GM21360 (cell line): ENCODE data around the gene LGR4.
A peak's percentile ranks its signal among the peaks of the same experiment; 100 is the strongest.

Experiments
- ATAC-seq: cut with Tn5 transposase; IDR thresholded peaks from one replicate; pipeline ENCODE4 v1.9.1; 2021; ENCODE audit warnings: mild to moderate bottlenecking, moderate library complexity; ENCODE audit not compliant: unreplicated experiment

LGR4 gene

DNA sequence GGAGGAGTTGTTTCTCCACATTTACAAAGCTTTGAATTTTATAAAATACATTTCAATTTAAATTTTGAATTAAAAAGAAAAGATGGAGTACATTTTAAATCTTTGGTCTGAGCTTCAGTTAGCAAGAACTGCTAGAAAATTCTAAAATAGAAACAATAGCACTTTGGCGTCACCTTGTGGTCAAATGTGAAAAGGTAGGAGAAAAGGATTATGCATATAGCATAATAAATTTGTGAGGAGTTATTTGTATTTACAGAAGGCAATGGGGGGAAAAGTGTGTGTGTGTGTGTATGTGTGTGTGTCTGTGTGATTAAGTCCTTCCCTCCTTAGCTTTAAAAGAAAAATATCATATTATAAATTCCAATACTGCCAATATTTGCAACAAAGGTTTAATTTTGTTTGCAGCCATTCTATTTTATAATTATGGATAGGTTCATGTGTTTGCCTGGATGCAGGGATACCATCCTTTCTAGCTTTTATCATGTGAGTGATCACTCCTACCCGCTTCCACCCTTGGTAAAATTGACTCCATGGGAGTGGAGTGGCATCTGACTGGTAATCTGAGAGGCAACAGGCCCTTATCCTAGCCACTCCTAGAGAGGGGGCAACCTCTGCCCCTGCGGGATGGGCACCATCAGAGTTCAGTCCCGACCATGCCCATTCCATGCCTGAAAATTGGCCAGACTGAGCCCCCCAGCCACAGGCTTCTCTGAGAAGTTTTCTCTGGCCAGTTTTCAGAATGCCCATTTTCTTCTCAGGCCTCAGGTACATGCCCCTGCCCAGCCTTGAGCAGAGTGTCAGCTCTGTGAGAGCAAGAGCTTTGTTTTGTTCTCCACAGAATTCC, 13.6 kb upstream of the LGR4 start:
- peak; percentile 61 for ATAC-seq

DNA sequence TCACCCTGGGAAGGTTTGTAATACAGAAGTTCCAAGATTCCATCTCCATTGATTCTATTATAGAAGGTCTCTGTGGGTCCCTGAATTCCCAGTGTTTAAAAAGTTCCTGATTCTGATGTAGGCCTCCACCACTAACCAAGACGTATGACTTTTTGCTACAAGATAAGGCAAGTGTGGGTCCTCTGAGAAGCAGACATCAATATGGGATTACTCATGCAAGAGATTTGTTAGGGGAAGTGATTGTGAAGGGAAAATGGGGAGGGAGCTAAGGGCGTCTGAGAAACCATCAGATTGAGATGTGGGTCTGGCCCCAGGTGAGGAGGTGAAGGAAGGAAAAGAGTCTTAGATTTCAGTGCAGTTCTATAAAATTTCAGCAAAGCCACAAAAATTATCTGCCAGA, 10.2 kb upstream of the LGR4 start:
- no peak for ATAC-seq

DNA sequence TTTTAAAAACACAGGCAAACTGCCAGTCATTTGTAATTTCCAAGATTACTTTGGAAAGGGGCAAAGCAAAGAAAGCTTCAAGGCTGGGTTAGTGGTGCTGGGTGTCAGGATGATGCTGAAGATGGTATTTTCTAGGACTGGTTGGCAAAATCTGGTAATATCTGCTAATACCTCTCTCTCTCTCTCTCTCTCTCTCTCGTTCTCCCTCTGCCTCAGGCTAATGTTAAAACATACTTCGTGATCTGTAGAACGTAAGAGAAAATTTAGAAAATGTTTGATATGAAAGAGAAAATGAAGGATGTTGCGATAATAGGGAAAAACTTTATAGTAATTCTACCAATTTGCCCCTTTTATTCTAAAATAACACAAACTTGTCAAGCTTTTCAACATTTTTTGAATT, 9.4 kb upstream of the LGR4 start:
- ATAC-seq, result no peak

DNA sequence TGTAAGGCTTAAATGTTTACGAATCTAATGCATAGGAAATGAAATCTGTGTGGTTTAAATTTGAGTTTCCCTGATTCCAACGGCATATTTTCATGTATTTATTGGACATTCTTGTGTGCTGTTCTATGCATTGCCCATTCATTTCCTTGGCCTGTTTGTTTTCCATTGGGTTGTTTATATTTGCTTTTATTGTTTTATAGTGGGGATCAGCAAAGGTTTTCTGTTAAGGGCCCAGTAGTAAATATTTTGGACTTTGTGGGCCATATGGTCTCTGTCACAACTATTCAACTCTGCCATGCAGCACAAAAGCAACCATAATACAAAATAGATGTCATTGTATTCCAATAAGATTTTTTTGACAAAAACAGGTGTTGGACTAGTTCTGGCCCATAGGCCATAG, 5.2 kb upstream of the LGR4 start:
- no peak for ATAC-seq

DNA sequence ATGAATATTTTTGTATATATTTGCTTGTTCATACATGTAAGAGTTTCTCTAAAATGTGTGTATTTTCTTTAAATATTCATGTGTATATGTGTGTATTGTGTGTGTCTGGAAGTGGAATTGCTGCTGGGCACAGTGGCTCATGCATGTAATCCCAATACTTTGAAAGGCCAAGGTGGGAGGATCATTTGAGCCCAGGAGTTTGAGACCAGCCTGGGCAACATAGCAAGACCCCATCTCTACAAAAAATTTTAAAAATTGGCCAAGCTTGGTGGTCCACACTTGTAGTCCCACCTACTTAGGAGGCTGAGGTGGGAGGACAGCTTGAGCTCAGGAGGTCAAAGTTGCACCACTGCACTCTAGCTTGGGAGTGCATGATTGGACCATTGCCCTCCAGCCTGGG, 4.7 kb upstream of the LGR4 start:
- no peak for ATAC-seq

DNA sequence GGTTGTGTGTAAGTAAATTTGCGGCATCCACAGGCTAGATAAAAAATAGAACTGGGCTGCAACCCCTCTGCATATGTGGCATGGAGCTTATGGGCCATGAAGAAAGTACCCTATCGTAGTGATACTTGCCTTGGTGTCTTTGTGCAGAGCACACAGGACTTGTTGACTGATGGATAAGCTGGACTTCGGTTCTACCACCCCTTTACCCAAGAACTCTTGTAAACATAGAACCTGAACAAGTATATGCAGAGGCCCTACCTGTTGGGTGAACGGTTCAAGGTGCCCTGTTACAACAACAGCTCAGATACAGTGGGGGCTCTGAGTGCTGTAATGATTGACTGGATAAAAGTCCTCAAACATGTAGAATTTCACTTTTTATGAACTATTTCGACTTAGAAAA, 3.0 kb upstream of the LGR4 start:
- ATAC-seq, result no peak

DNA sequence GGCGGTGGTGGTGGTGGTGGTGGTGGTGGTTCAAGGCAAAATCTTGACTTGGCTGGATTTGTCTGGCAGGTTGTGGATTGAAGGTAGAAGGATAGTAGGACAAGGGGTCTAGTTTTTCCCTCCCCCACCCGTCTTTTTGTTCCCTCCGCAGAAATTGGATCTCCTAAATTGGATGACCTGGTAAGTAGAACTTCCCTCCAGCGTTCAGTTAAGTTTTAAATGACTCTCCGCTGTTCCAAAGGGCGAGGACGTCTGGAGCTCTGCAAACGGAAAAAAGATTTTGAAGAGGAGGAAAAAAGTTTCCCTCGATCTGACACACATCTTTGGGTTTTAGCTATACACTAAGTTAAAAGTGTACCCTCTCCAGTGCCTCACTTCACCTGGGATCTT, 422 bp upstream of the LGR4 start:
- ATAC-seq, result no peak

DNA sequence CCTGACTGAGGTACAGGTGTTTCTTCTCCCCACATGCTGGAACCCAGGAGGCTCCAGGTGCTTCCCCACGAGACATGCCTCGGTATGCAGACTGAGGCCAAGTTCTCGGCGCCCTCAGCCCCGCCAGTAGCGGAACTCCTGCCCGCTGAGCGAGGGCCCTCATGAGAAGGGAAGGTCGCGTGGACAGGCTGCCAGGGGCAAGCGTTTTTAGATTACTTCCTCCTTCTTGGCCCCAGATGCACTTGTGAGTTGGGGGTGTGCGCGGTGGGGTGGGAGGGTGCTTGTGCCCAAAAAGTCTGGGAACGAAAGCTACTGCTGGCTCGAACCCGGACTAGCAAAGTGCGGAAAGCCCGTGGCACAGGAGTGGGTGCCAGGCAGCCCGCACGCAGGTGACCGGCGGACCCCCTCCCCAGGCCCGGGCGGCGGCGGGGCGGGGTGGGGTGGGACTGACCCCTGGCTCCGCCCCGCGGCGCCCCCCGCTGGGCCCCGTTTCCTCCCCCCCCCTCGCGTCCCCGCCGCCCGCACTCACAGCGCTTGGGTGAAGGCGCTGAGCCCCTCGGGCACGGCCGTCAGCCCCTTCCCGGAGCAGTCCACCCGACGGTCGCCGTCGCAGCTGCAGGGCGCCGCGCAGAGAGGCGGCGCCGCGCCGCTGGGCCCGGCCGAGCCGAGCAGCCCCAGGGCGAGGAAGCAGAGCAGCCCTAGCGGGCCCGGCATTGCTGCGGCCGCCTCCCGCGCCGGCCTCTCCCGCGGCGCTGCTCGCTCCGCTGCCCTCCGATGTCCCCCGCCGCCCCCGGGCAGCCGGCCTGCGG, 797 bp downstream of the LGR4 start:
- ATAC-seq, result peak; percentile 34

DNA sequence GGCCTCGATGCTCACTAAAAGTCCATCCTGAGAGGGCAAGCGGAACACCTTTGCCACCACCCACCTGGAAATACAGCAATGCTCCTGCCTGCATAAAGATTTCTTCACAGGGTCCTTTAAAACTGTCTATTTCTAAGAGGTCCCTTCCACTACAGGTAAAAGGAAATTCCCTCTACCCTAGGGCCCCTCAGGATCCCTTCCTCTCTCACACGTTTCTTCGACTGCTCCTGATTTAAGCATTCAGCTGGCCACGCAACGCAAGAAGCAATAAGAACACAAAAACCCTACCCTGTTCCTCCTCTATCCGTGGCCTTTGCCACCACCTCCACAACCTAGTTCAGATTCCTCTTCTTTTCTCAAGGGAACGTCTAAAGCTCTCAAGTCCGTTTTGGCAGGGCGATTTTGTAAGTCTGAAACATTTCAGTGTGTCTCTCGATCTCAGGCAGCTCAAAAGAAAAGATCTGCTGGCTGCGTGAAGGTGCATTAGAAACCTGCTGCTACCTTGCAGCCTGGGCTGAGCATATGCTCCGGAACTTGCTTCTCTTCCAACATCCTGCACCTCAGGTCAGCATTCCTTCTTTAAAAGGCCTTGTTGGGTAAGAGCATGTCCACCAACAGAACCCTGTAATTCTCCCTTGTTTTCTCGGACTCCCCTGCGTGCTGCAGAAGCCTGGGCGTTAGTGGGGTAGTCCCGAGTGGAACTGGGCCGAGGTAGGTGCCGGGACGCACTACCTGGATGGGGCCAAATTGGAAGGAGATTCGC, 1.6 kb downstream of the LGR4 start:
- no peak for ATAC-seq

DNA sequence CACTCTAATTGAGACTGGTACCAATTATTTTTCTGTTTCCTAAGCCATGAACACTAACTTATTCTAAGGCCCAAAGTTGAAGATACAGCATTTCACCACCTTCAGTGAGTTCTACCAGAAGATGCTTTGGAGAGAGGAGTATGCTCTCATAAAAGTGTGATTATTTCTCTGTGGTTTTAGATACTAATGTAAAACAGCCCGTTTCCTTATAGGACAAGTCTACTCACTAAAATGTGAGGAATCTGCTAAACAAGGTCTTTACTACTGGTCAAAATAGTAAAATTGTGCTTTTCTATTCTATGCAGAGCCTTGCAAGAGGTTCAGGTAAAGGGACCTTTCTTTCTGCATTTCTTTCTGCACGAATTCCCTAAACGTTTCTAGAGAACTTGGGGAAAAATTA, 2.4 kb downstream of the LGR4 start:
- no peak for ATAC-seq

DNA sequence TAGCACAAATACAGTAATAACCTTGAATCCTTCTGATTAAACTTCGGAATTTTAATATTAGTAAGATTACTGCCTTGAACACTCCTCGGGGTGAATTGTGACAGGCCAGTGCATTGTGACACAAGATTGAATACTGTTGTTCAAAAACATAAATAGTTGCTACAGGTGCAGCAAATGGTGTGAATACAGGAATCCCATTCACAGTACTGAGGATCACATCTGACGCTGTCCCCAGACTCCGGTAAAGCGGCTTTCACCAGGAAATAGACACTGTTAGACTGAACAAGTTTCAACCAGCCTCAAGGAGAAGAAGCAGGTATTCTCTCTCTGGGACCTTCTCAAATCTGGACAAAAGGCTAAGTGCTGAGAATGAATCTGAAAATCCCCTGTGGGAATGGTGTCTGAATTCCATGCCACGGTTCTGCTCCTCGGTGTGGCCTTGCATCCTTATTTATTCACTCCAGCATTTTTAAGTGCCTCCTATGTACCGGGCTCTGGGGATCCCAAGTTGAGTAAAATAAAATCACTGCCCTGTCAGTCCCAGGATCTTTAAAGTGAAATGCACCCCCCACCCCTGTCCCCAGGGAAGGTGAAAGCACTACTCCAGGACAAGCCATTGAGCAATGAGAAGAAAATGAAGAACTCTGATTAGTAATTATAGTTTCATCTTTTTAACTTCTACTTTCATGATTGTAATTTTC, 3.4 kb downstream of the LGR4 start:
- ATAC-seq, result no peak

DNA sequence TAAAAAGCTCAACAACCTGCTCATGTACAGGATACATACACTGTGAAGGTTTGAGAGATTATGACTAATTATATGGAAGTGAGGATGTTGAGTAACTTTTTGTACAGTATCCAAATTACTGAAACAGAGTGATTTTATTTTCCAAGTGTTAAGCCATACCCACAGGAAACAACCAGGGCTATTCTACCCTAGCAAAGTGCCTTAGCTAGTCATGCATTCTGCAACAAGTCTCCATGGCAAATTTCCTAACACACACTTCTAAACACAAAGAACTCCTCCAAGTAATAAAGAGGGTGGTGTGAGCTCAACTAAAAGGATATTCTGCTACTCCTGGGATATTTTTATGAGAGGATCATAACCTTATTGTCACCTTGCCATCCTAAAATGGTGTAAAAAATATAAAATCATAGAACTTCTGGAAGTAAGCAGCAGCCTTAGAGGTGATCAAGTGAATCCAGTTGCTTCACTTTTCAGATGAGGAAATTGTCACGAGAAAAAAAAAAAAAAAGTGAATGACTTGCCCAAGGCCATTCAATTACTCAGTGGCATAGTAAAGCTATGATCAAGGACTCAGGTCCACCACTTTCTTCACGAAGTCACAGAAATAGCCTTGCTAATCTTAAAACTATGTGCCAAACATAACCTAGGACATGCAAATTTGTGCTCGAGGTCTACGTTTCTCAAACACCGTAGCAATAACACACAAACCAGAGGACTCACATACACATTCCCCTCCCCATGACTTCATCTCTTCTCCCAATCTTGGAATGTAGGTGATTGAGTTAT, 4.2 kb downstream of the LGR4 start:
- no peak for ATAC-seq

DNA sequence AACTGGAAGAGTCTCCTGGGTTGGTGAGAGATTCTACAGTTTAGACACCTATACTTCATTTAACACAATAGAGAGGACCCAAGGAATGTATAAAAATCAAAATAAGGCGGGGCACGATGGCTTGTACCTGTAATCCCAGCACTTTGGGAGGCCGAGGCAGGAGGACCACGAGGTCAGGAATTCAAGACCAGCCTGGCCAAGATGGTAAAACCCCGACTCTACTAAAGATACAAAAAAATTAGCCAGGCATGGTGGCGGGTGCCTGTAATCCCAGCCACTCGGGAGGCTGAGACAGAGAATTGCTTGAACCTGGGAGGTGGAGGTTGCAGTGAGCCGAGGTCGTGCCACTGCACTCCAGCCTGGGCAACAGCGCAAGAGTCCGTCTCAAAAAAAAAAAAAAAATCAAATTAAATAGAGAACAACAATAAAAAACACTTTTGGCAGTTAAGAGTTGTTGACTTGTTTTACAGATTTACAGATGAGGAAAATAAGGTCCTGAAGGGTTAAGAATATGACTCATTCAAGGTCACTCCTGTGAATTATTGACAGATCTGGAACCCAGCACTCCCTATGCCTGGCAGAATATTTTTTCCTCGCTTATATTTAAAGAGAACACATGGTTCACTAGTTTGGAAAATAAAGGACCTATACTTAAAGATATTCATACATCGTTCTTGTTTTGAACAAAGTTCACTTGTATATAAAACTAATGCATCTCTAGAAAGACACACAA, 5.2 kb downstream of the LGR4 start:
- no peak for ATAC-seq

DNA sequence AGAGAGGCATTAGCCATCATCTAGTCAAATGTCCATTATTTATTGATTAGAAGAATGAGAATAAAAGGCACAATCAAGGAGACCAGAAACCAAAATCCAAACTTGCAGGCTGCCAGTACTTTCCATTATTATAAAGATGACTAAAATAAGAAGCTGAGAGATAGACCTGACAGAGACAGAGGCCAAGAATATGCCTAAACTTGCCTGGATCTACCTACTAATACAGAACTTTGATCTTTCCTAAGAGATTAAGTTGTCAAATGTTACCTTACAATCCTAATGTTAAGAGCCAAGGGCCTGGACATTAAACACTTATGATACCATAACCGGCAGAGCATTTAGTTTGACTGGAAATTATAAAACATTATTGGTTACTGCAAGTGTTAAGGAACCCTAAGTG, 6.2 kb downstream of the LGR4 start:
- no peak for ATAC-seq

DNA sequence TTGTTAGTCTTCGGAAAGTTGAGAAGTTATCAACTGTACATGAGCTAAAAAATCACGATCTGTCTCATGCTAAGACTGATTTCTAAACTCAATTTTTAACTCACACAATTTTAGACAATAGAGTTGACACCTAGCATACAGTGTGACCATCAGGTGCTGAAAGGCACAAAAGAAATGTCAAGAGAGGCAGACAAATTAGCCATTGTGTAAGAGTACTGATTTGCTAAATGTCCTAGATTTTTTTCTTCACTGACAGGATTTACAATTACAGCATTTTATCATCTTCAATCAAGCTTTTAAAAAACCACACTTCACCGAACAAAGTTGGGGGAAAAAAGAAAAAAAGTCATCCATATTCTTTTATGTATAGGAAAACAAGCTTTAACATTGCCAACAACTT, 7.0 kb downstream of the LGR4 start:
- no peak for ATAC-seq

DNA sequence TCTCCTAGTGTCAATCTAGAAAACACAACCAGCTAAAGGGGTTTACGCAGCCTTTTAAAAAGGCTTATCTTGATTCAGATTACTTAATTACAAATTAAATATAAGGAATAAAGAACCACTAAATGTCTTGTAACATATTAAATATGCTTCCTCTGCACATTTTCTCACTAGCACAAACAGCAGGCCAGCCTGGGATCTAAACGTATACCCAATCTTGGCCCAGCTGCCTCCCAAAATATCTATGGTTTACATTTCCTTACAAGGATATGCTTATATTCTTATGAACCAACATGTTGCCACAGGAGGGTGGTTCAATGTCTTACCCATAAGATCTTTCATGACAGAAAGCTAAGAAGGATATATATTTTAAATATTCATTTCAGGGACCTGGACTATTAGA, 7.7 kb downstream of the LGR4 start:
- no peak for ATAC-seq

DNA sequence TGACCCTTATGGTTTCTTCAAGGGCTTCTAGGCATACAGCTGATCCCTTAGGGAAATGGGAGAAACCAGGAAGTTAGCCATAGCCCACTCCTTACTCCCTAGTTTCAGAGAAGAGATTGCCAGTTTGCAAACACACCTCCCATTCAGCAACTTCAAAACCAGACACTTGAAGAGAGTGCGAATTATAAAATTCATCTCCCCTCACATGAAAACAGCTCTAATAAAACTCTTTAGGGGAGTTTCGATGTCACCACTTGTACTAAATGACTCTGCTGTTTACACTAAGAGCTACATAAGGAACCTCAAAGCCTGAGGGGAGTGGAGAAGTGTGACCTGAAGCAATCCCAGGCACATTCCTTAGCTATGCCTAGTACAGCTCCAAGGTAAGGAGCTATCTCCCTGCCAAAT, 8.3 kb downstream of the LGR4 start:
- ATAC-seq, result no peak

DNA sequence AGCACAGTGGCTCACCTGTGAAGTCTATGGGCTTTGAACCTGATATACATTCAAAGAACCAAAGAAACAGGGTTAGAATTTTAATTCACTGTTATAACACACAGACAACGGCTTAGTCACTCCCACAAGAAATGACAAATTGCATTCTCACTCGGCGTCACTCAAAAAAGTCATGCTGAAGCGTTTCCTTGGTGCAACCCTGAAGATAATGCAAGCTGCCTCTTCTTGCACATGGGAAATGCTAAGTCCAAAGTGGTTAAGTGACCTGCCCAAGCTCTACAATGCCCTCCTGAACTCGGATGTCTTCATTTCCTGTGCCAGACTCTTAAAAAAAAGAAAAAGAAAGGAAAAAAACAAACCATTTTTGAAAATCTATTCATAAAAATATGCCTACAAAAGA, 10.0 kb downstream of the LGR4 start:
- ATAC-seq, result no peak

DNA sequence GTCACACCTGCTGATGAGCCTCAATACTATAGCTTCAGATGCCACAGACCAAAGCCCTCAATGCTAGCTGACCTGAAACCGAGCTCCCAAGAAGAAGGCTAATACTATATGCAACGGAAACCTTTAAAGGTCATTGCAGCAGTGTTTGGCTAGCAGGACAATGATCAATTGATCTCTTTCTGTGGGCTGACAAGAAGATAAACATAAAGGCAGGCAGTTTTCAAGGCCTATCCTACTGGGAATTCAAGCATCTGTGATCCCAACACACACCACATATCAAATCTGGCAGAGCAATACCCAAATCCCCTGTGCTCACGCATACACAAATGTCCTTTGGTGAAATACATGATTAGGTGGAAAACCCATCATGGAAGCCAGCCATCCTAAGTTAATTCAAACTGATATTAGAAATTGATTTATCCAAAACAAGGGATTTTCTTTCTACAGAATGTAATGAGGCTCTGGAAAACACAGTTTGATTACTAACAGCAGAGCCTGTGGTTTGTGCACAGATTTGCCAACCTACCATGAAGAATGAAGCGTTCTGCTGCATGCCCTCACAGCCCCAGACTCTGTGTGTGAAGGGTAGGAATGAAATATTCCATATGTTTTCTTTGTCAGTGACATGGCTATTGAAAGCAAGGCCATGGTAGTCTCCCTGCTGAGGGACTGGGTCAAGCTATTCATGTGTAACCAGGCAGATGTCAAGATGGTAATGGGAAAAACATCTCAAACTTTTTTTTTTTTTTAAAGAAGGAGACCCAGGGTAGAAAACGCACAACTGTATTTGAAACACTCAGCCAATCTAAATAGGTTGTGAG, 12.2 kb downstream of the LGR4 start:
- ATAC-seq, result no peak
